RWPE2 (cell line): ENCODE results near the gene FAM216A.
"Not testable (repeated sequence)": the region's sequence is repeated elsewhere in the genome, so short reads cannot be mapped to it uniquely, and the experiment has no call there.

Experiments used
- ATAC-seq: fragments of 200-7000 bp; cut with Tn5 transposase; 3 replicates; pipeline ENCODE4 v1.9.1; 2021; ENCODE audit warnings: low read depth
- DNase-seq: peaks from one replicate; pipeline ENCODE4 v3.0.0-alpha.2; 2020; ENCODE audit warnings: low spot score
- H3K27ac ChIP-seq: fragments of 450-650 bp; 2 replicates; pipeline ENCODE4 v1.5.1; 2017; ENCODE audit warnings: mild to moderate bottlenecking; ENCODE audit not compliant: poor library complexity, severe bottlenecking
- H3K27me3 ChIP-seq: fragments of 250-450 bp; sonication (Bioruptor Pico); 2 replicates; pipeline ENCODE4 v1.5.1; 2021; ENCODE audit warnings: mild to moderate bottlenecking, moderate library complexity; ENCODE audit not compliant: insufficient read depth, poor library complexity, severe bottlenecking
- H3K36me3 ChIP-seq: fragments of 250-450 bp; sonication (Bioruptor Pico); 2 replicates; pipeline ENCODE4 v1.5.1; 2020; ENCODE audit warnings: low read depth, mild to moderate bottlenecking, moderate library complexity
- H3K4me1 ChIP-seq: fragments of 250-450 bp; sonication (Bioruptor Pico); 2 replicates; pipeline ENCODE4 v1.5.1; 2021; ENCODE audit warnings: mild to moderate bottlenecking, moderate library complexity; ENCODE audit not compliant: insufficient read depth, poor library complexity, severe bottlenecking
- H3K4me3 ChIP-seq: fragments of 250-450 bp; sonication (Bioruptor Pico); 2 replicates; pipeline ENCODE4 v1.5.1; 2021; ENCODE audit warnings: mild to moderate bottlenecking, moderate library complexity; ENCODE audit not compliant: severe bottlenecking
- H3K9me3 ChIP-seq: fragments of 250-450 bp; sonication (Bioruptor Pico); 2 replicates; pipeline ENCODE4 v1.5.1; 2021; ENCODE audit warnings: mild to moderate bottlenecking, moderate library complexity; ENCODE audit not compliant: severe bottlenecking
- CTCF ChIP-seq: fragments of 450-650 bp; IDR thresholded peaks from one replicate; pipeline ENCODE4 v1.5.1; 2017; ENCODE audit warnings: mild to moderate bottlenecking, moderate library complexity; ENCODE audit not compliant: poor library complexity, severe bottlenecking

Gene FAM216A

DNA sequence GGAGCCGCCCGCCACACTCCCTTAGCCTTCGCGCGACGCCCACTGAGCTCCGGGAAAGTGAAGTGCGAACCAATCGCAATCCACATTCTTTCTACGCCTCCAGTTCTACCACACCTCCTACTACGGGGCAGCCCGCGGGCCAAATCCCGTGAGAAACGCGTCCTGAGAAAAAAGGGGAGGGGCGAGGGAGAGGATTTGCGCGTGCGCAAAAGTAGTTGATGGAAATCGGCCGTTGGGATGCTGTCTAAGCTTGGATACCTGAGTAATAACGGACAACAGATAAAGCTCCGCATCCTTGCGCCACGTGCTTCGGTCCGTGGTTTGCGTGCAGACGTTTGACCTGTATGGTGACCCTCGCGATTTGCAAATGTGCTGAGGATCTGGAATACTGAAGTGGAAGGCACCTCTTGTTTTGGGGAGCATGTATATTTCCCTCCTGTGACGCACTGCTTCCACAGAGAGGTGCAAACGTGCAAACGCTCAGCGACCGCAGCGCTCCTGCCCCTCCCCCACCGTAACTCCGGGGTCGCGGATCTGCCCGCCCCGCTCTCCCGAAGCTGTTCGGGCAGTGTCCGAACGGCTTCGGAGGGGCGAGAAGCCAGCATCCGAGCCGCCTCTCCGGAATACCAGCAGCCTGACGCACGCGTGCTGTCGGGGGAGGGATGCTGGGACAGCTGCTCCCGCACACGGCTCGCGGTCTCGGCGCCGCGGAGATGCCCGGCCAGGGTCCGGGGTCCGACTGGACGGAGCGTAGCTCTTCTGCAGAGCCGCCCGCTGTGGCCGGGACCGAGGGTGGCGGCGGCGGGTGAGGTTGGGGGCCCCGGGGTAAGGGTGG lies at the start of gene FAM216A, which contains the start of gene GPN3:
Gene FAM216A, plus strand, starts transcription at position 632 of the 835 bp plus-strand sequence. Its CDS starts 31 bp downstream, at position 663.
Gene GPN3, minus strand, starts transcription at position 44 of the 835 bp plus-strand sequence. CDS start 54 bp downstream, outside the sequence.
- H3K4me3 ChIP-seq, result peak within 1 kb of the TSS; percentile 63
- no peak for TF ChIP-seq CTCF

GRCh38 chr12:110420644-110421043 lies 48.0 kb upstream of the FAM216A start:
- DNase-seq, H3K4me1 ChIP-seq, H3K27ac ChIP-seq, H3K36me3 ChIP-seq, ATAC-seq, H3K4me3 ChIP-seq, H3K27me3 ChIP-seq, H3K9me3 ChIP-seq: not testable (repeated sequence)

More for the DNA sequence above, at the start of gene FAM216A, which contains the start of gene GPN3:
- H3K36me3 ChIP-seq, result peaks cover 18% of the 10 kb centered on the region
- H3K4me1 ChIP-seq, result peaks cover 4% of the 10 kb centered on the region
- H3K27ac ChIP-seq, result peak within 1 kb of the TSS; percentile 87
- DNase-seq (peak; percentile 97), ATAC-seq (peak; percentile 93)
- no peaks in the 10 kb centered on the region for H3K9me3 ChIP-seq
- H3K27me3 ChIP-seq, result no peaks in the 10 kb centered on the region

DNA sequence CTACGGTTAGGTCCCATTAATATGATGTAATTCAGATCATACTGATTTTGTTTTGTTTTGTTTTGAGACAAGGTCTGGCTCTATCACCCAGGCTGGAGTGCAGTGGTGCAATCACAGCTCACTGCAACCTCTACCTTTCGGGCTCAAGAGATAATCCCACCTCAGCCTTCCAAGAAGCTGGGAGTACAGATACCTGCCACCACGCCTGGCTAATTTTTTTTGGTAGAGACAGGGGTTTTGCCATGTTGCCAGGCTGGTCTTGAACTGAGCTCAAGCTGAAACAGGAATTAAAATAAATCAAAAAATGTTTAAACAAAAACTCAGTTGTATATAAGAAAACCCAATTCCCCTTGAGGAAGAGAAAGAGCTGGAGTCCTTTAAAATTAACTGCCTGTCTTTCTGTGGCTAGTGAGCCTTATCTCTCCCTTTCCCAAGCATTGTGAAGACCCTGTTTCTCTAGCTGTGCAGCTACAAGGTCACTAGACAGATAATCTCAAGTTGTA lies 47.4 kb upstream of the FAM216A start:
- no peaks in the 10 kb centered on the region for H3K36me3 ChIP-seq
- no peaks in the 10 kb centered on the region for H3K9me3 ChIP-seq
- H3K4me1 ChIP-seq, result no peaks in the 10 kb centered on the region
- TF ChIP-seq CTCF, result no peak
- no peak overlapping the region for H3K27ac ChIP-seq
- DNase-seq, result no peak
- H3K4me3 ChIP-seq, result no peak overlapping the region
- no peaks in the 10 kb centered on the region for H3K27me3 ChIP-seq
- no peak for ATAC-seq

DNA sequence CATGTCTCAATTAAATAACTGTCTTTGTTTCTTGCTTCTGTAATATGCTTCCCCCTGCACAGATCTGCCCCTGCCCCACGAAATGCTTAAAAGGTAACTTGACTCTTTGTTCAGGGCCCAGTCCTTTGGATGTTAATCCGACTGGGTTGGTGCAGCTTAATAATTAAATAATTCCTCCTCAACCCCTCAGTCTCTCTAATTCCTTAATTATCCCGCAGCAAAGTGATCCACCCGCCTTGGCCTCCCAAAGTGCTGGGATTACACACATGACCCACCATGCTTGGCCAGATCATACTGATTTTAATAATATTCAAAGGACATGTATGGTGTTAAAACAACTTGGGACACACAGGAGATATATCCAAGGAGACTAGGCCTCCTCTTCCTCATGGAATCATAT lies 46.9 kb upstream of the FAM216A start:
- H3K27ac ChIP-seq, result no peak overlapping the region
- no peaks in the 10 kb centered on the region for H3K36me3 ChIP-seq
- DNase-seq, result no peak
- no peaks in the 10 kb centered on the region for H3K9me3 ChIP-seq
- TF ChIP-seq CTCF, result no peak
- H3K27me3 ChIP-seq, result no peaks in the 10 kb centered on the region
- no peak overlapping the region for H3K4me3 ChIP-seq
- no peaks in the 10 kb centered on the region for H3K4me1 ChIP-seq
- ATAC-seq, result no peak

- Histone ChIP-seq H3K27ac (no peak overlapping the region), H3K27me3 (no peaks in the 10 kb centered on the region), H3K9me3 (no peaks in the 10 kb centered on the region), H3K4me1 (no peaks in the 10 kb centered on the region), H3K36me3 (no peaks in the 10 kb centered on the region), H3K4me3 (no peak overlapping the region)
- DNase-seq (no peak), ATAC-seq (no peak)
- no peak for TF ChIP-seq CTCF
Measured at GRCh38 chr12:110424237-110424636, 44.4 kb upstream of the FAM216A start.
